ENCODE measurements around the gene AKNA. TPM values are rescaled to one million over a fixed set of nuclear protein-coding genes. Genes with fewer than 3 reads are reported as not detected.

The AKNA gene
- total RNA-seq, 1 experiment from 2014 or later: 3.9 TPM

- intact Hi-C loops (cut with micrococcal nuclease; ENCODE audit: unreplicated experiment): no loop called here
- no peaks in the 10 kb centered on the region for H3K9me3 Mint-ChIP-seq (ENCODE audit: low read depth, unreplicated experiment)
- no peak overlapping the region for H3K27ac Mint-ChIP-seq (ENCODE audit: unreplicated experiment)
- no TSS peak for BruUV-seq (replicated peaks)
- H3K4me3 Mint-ChIP-seq (ENCODE audit: low read depth, unreplicated experiment): no peak overlapping the region
- no peaks in the 10 kb centered on the region for H3K27me3 Mint-ChIP-seq (ENCODE audit: unreplicated experiment)
- DNase-seq: no peak
- H3K4me1 Mint-ChIP-seq (ENCODE audit: low read depth, unreplicated experiment): no peaks in the 10 kb centered on the region
- no peak for TF ChIP-seq CTCF (IDR thresholded peaks at IDR 0.05; ENCODE audit: unreplicated experiment)
- no peaks in the 10 kb centered on the region for H3K36me3 Mint-ChIP-seq (ENCODE audit: insufficient read depth, unreplicated experiment)
- CTCF ChIA-PET: no interaction called here
Observed at GRCh38 chr9:114300846-114301797, 86.7 kb downstream of the AKNA start.

GRCh38 chr9:114300153-114300845, 87.5 kb downstream of the AKNA start:
- no peaks in the 10 kb centered on the region for H3K27me3 Mint-ChIP-seq (ENCODE audit: unreplicated experiment)
- TF ChIP-seq CTCF (IDR thresholded peaks at IDR 0.05; ENCODE audit: unreplicated experiment): no peak
- no peak overlapping the region for H3K4me3 Mint-ChIP-seq (ENCODE audit: low read depth, unreplicated experiment)
- no peaks in the 10 kb centered on the region for H3K4me1 Mint-ChIP-seq (ENCODE audit: low read depth, unreplicated experiment)
- no peak for DNase-seq
- no TSS peak for BruUV-seq (replicated peaks)
- H3K27ac Mint-ChIP-seq (ENCODE audit: unreplicated experiment): no peak overlapping the region
- no peaks in the 10 kb centered on the region for H3K9me3 Mint-ChIP-seq (ENCODE audit: low read depth, unreplicated experiment)
- intact Hi-C loops (cut with micrococcal nuclease; ENCODE audit: unreplicated experiment): no loop called here
- H3K36me3 Mint-ChIP-seq (ENCODE audit: insufficient read depth, unreplicated experiment): no peaks in the 10 kb centered on the region
- CTCF ChIA-PET: no interaction called here

DNA sequence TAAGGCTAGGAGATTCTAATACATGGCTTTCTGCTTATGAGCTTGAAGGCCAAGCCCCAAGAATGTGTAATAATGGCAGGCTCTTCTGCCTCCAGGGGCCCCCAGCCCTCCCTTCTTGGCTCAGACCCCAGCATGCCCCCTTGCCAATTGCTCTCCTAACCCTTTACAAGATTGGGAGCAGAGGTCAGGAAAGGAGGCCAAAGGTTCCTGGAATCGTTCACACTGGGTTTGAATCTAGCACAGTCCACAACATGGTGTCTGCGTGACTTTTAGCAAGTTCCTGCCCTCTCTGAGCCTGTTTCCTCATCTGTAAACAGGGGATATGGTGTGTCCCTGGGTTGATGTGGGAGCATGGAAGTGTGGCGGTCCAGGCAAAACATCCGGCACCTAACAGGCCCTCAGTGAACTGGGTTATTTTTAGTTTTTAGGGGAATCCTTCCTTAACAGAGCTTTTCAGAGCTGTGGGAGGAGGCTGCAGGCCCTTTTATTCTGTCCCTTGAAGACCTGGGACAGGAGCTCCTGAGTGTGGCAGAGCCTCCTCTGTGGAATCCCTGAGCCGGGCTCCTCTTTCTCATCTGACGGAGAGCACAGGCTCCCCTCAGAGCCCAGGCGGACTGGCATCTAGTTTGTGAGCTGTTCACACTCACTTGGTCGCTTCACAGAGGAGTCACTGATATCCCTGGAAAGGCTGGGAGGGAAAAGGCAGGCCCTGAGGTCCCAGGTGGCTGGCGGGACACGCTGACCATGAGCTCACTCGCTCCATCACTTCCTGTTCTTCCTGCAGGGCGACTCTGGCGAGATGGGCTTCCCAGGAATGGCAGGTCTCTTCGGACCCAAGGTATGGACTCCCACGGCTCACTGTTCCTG, 88.3 kb downstream of the AKNA start:
- TF ChIP-seq CTCF (IDR thresholded peaks at IDR 0.05; ENCODE audit: unreplicated experiment): no peak
- Mint-ChIP-seq H3K36me3 (ENCODE audit: insufficient read depth, unreplicated experiment) (no peaks in the 10 kb centered on the region), H3K4me1 (ENCODE audit: low read depth, unreplicated experiment) (no peaks in the 10 kb centered on the region), H3K9me3 (ENCODE audit: low read depth, unreplicated experiment) (peaks cover 4% of the 10 kb centered on the region), H3K27me3 (ENCODE audit: unreplicated experiment) (no peaks in the 10 kb centered on the region), H3K27ac (ENCODE audit: unreplicated experiment) (no peak overlapping the region), H3K4me3 (ENCODE audit: low read depth, unreplicated experiment) (no peak overlapping the region)
- CTCF ChIA-PET: no interaction called here
- DNase-seq: no peak
- BruUV-seq (replicated peaks): no TSS peak
- intact Hi-C loops (cut with micrococcal nuclease; ENCODE audit: unreplicated experiment): no loop called here

GRCh38 chr9:114296338-114296737, 91.4 kb downstream of the AKNA start:
- Mint-ChIP-seq H3K4me1 (ENCODE audit: low read depth, unreplicated experiment) (no peaks in the 10 kb centered on the region), H3K27ac (ENCODE audit: unreplicated experiment) (no peak overlapping the region), H3K9me3 (ENCODE audit: low read depth, unreplicated experiment) (peaks cover 4% of the 10 kb centered on the region), H3K27me3 (ENCODE audit: unreplicated experiment) (no peaks in the 10 kb centered on the region), H3K36me3 (ENCODE audit: insufficient read depth, unreplicated experiment) (no peaks in the 10 kb centered on the region), H3K4me3 (ENCODE audit: low read depth, unreplicated experiment) (no peak overlapping the region)
- DNase-seq: no peak
- BruUV-seq (replicated peaks): no TSS peak
- TF ChIP-seq CTCF (IDR thresholded peaks at IDR 0.05; ENCODE audit: unreplicated experiment): no peak
- CTCF ChIA-PET: no interaction called here
- intact Hi-C loops (cut with micrococcal nuclease; ENCODE audit: unreplicated experiment): no loop called here

Measured in Calu3 (cell line).